A549 (cell line): ENCODE data around the gene XKR7. TPM values are rescaled to one million over a fixed set of nuclear protein-coding genes. Genes with fewer than 3 reads are reported as not detected.

Source experiments
- ATAC-seq, 2 experiments: fragments of 200-7000 bp in 1 of 2; fragments of >200 bp in 1 of 2; cut with Nextera tagmentation in 1 of 2; cut with Tn5 transposase in 1 of 2; 3 replicates each; pipeline versions ENCODE4 v1.8.0 to v1.9.1; 2018 to 2020; ENCODE audit warnings: mild to moderate bottlenecking in 1 of 2, moderate library complexity in 1 of 2
- CTCF ChIA-PET: fragments of 300-600 bp; sonication (Branson Sonifier 250); formaldehyde crosslinking; extraction: SDS; loops from one replicate; lab custom pipeline; 2021; ENCODE audit warnings: antibody characterized with exemption, inconsistent platforms; lab: Yijun Ruan, JAX
- POLR2A ChIA-PET: fragments of 350-600 bp; formaldehyde crosslinking; extraction: SDS; loops from one replicate; lab custom pipeline; 2021; ENCODE audit warnings: antibody characterized with exemption, inconsistent platforms; lab: Yijun Ruan, JAX
- DNase-seq, 2 experiments: peaks; one replicate each; pipeline versions ENCODE4 v3.0.0 to v3.0.0-alpha.2; 2011 to 2016; ENCODE audit warnings: low read depth in 1 of 2, low spot score in 1 of 2
- FAIRE-seq: peaks from 2 replicates; lab custom pipeline; 2011; peaks lifted over from hg19 to GRCh38; lab: Jason Lieb, UNC
- H3K27ac ChIP-seq, 2 experiments: fragments of >200 bp; sonication (Bioruptor Twin); formaldehyde crosslinking; 3 replicates each; pipeline ENCODE4 v1.5.1; 2016 to 2017
- H3K4me1 ChIP-seq: fragments of >200 bp; sonication (Bioruptor Twin); formaldehyde crosslinking; 3 replicates; pipeline ENCODE4 v1.6.1; 2016
- H3K4me2 ChIP-seq: fragments of >200 bp; sonication (Bioruptor Twin); formaldehyde crosslinking; 3 replicates; pipeline ENCODE4 v1.6.1; 2016
- H3K4me3 ChIP-seq: fragments of >200 bp; sonication (Bioruptor Twin); formaldehyde crosslinking; 3 replicates; pipeline ENCODE4 v1.5.1; 2016
- H3K9me3 ChIP-seq: fragments of >200 bp; sonication (Bioruptor Twin); formaldehyde crosslinking; 3 replicates; pipeline ENCODE4 v1.6.1; 2016
- BHLHE40 ChIP-seq: IDR thresholded peaks from 2 replicates; pipeline ENCODE4 v1.6.1; 2012; ENCODE audit warnings: low read depth, low read length, inconsistent platforms
- CBX2 ChIP-seq: fragments of 200-600 bp; sonication (generic); IDR thresholded peaks from 2 replicates; pipeline ENCODE4 v1.6.1; 2016; ENCODE audit warnings: low read depth, mild to moderate bottlenecking, borderline replicate concordance
- CBX8 ChIP-seq: fragments of 200-600 bp; sonication (generic); IDR thresholded peaks from 2 replicates; pipeline ENCODE4 v1.6.1; 2016
- EHF ChIP-seq: fragments of 250-450 bp; sonication (Bioruptor Pico); IDR thresholded peaks from 2 replicates; pipeline ENCODE4 v1.5.0; 2020; ENCODE audit warnings: mild to moderate bottlenecking
- ELK1 ChIP-seq: fragments of 150-350 bp; IDR thresholded peaks from 2 replicates; pipeline ENCODE4 v1.6.1; 2014; ENCODE audit warnings: low read depth, mild to moderate bottlenecking, low read length
- ESRRA ChIP-seq: fragments of 150-350 bp; IDR thresholded peaks from 2 replicates; pipeline ENCODE4 v1.6.1; 2014; ENCODE audit warnings: mild to moderate bottlenecking, low read length, borderline replicate concordance
- FOXS1 ChIP-seq: fragments of 250-450 bp; sonication (Bioruptor Pico); IDR thresholded peaks from 2 replicates; pipeline ENCODE4 v1.5.0; 2020; ENCODE audit warnings: mild to moderate bottlenecking, moderate library complexity
- HDAC2 ChIP-seq: fragments of 200-600 bp; sonication (generic); IDR thresholded peaks from 2 replicates; pipeline ENCODE4 v1.6.1; 2016
- HES2 ChIP-seq: fragments of >200 bp; sonication (Bioruptor Twin); formaldehyde crosslinking; IDR thresholded peaks from 2 replicates; pipeline ENCODE4 v1.6.1; 2016
- HEYL ChIP-seq: fragments of 250-450 bp; sonication (Bioruptor Pico); IDR thresholded peaks from 2 replicates; pipeline ENCODE4 v1.8.0; 2021; ENCODE audit warnings: mild to moderate bottlenecking, moderate library complexity
- HOXB13 ChIP-seq: fragments of 250-450 bp; sonication (Bioruptor Pico); IDR thresholded peaks from 2 replicates; pipeline ENCODE4 v1.5.0; 2020; ENCODE audit warnings: low read depth, mild to moderate bottlenecking, moderate library complexity
- KDM1A ChIP-seq: fragments of 200-600 bp; sonication (generic); IDR thresholded peaks from 2 replicates; pipeline ENCODE4 v1.6.1; 2016; ENCODE audit warnings: low read depth, mild to moderate bottlenecking
- MAX ChIP-seq: IDR thresholded peaks from 2 replicates; pipeline ENCODE4 v1.6.1; 2012
- NFE2L2 ChIP-seq: fragments of 150-350 bp; conservative IDR thresholded peaks from 2 replicates; pipeline ENCODE4 v1.6.1; 2014; ENCODE audit warnings: low read length
- POLR2A ChIP-seq: IDR thresholded peaks from 2 replicates; pipeline ENCODE4 v1.6.1; 2012; ENCODE audit warnings: mild to moderate bottlenecking, low read length
- POLR2AphosphoS2 ChIP-seq: conservative IDR thresholded peaks from 2 replicates; pipeline ENCODE4 v1.6.1; 2012; ENCODE audit warnings: low read length, improper control_type of control experiment, inconsistent platforms
- RAD21 ChIP-seq, 2 experiments: fragments of >200 bp in 1 of 2; sonication (Bioruptor Twin) in 1 of 2; formaldehyde crosslinking in 1 of 2; IDR thresholded peaks in 1 of 2; conservative IDR thresholded peaks in 1 of 2; 2 replicates in 1 of 2; 3 replicates in 1 of 2; pipeline ENCODE4 v1.6.1; 2012 to 2018; ENCODE audit warnings: inconsistent platforms in 1 of 2
- RCOR1 ChIP-seq: fragments of 150-350 bp; IDR thresholded peaks from 2 replicates; pipeline ENCODE4 v1.6.1; 2014; ENCODE audit warnings: antibody characterized with exemption, low read length, low read depth
- REST ChIP-seq: fragments of 200-600 bp; sonication (generic); IDR thresholded peaks from 2 replicates; pipeline ENCODE4 v1.6.1; 2016; ENCODE audit warnings: antibody characterized with exemption, mild to moderate bottlenecking, moderate library complexity
- SMC3 ChIP-seq: fragments of >200 bp; sonication (Bioruptor Twin); formaldehyde crosslinking; IDR thresholded peaks from 3 replicates; pipeline ENCODE4 v1.6.1; 2018; ENCODE audit warnings: inconsistent platforms
- SREBF2 ChIP-seq: fragments of 450-650 bp; IDR thresholded peaks from 2 replicates; pipeline ENCODE4 v1.6.1; 2014; ENCODE audit warnings: mild to moderate bottlenecking, moderate library complexity
- USF2 ChIP-seq: fragments of 450-650 bp; IDR thresholded peaks from 2 replicates; pipeline ENCODE4 v1.6.1; 2014; ENCODE audit warnings: antibody characterized with exemption
- WGBS: methylation state at CpG from one replicate; pipeline ENCODE4 v1.1.6; 2017; ENCODE audit errors: missing lambda C conversion rate; 5-methylcytosine and 5-hydroxymethylcytosine counted together
- polyA plus RNA-seq, 4 experiments: library from polyadenylated mRNA; depleted of rRNA in 3 of 4; stranded (reverse); fragments of >200 nt; fragmentation: RNase III in 1 of 4; extraction: RNeasy Plus Mini Kit Qiagen cat#74134 plus additional on column Dnase treatment in 1 of 4; gene quantifications; 2 replicates in 3 of 4; 3 replicates in 1 of 4; pipeline ENCODE4 v1.2.3, GENCODE V29; 2011 to 2017

The XKR7 gene
- polyA plus RNA-seq, 2 of the 4 experiments (the other 2 are of a cell fraction) = 0.01 TPM; not detected in 1

- ATAC-seq = no peak
- POLR2A ChIA-PET = interaction anchor here (0.5 kb wide), 1 partner anchor 217 kb away, joined by 3 read pairs; no protein-coding TSS in a partner anchor
- Histone ChIP-seq H3K4me1 (peaks cover 22% of the 10 kb centered on the region), H3K27ac (no peak overlapping the region), H3K4me2 (no peak overlapping the region), H3K4me3 (no peak overlapping the region), H3K9me3 (no peaks in the 10 kb centered on the region)
- whole genome bisulfite sequencing = 75% methylated on average over 1 of the region's 1 CpG
- TF ChIP-seq HEYL (CRISPR knock-in tag) = no peak
- no peak for TF ChIP-seq MAX
- no peak for TF ChIP-seq HES2
- TF ChIP-seq SMC3 = no peak
- no peak for TF ChIP-seq ELK1
- no peak for TF ChIP-seq EHF (CRISPR knock-in tag)
- TF ChIP-seq FOXS1 (CRISPR knock-in tag) = no peak
- TF ChIP-seq CBX8 = no peak
- TF ChIP-seq RCOR1 = no peak
- no peak for TF ChIP-seq KDM1A
- TF ChIP-seq BHLHE40 = no peak
- DNase-seq = no peak
- CTCF ChIA-PET = interaction anchor here (1.3 to 1.9 kb wide), 3 partner anchors 17 to 169 kb away, joined by 3 to 11 read pairs (median 4); no protein-coding TSS in a partner anchor
- FAIRE-seq = no peak
Observed at GRCh38 chr20:31991339-31991705, 23.4 kb downstream of the XKR7 start.

GRCh38 chr20:31992086-31992485 is 24.1 kb downstream of the XKR7 start:
- ATAC-seq (no peak), DNase-seq (no peak), FAIRE-seq (no peak)
- POLR2A ChIA-PET = no interaction called here
- no peak overlapping the region for H3K27ac ChIP-seq
- no peak for TF ChIP-seq CBX2
- TF ChIP-seq POLR2AphosphoS2 = no peak
- no peak for TF ChIP-seq REST
- TF ChIP-seq CBX8 = no peak
- no peak for TF ChIP-seq ESRRA
- H3K4me3 ChIP-seq = no peak overlapping the region
- H3K4me2 ChIP-seq = no peak overlapping the region
- peaks cover 22% of the 10 kb centered on the region for H3K4me1 ChIP-seq
- WGBS = 70% methylated on average over 2 of the region's 2 CpGs
- no peaks in the 10 kb centered on the region for H3K9me3 ChIP-seq
- CTCF ChIA-PET = no interaction called here

GRCh38 chr20:31996996-31997395 is 29.0 kb downstream of the XKR7 start:
- Histone ChIP-seq H3K27ac (no peak overlapping the region), H3K4me3 (no peak overlapping the region), H3K9me3 (no peaks in the 10 kb centered on the region), H3K4me1 (no peaks in the 10 kb centered on the region), H3K4me2 (no peak overlapping the region)
- TF ChIP-seq HDAC2 (no peak), ESRRA (no peak), NFE2L2 (no peak), USF2 (no peak), POLR2A (no peak), SREBF2 (no peak), RAD21 (conservative IDR thresholded peaks at IDR 0.05 in 1 of 2, IDR thresholded peaks at IDR 0.05 in 1 of 2) (no peak), HOXB13 (no peak), REST (no peak)
- ATAC-seq (no peak), FAIRE-seq (no peak), DNase-seq (no peak)
- POLR2A ChIA-PET = no interaction called here
- CTCF ChIA-PET = no interaction called here
- 62% methylated on average over 10 of the region's 18 CpGs for WGBS
